Neuron (in vitro differentiated cells): ENCODE results near the gene POLR3E.
"Not testable (repeated sequence)": the region's sequence is repeated elsewhere in the genome, so short reads cannot be mapped to it uniquely, and the experiment has no call there.

Experiments
- H2AFZ ChIP-seq: one replicate; pipeline ENCODE4 v1.6.1; 2013; ENCODE audit warnings: low read depth, mild to moderate bottlenecking, inconsistent platforms, low read length, moderate library complexity
- H3K27me3 ChIP-seq: one replicate; pipeline ENCODE4 v1.6.1; 2013; ENCODE audit warnings: low read length; ENCODE audit not compliant: insufficient read depth
- H3K36me3 ChIP-seq: one replicate; pipeline ENCODE4 v1.6.1; 2013; ENCODE audit warnings: low read length; ENCODE audit not compliant: insufficient read depth
- H3K4me1 ChIP-seq: one replicate; pipeline ENCODE4 v1.6.1; 2013; ENCODE audit warnings: low read length; ENCODE audit not compliant: insufficient read depth
- H3K4me3 ChIP-seq: 2 replicates; pipeline ENCODE4 v1.5.1; 2013; ENCODE audit warnings: mild to moderate bottlenecking, low read length, moderate library complexity
- H3K9me3 ChIP-seq: one replicate; pipeline ENCODE4 v1.6.1; 2013; ENCODE audit warnings: low read length

POLR3E gene

DNA sequence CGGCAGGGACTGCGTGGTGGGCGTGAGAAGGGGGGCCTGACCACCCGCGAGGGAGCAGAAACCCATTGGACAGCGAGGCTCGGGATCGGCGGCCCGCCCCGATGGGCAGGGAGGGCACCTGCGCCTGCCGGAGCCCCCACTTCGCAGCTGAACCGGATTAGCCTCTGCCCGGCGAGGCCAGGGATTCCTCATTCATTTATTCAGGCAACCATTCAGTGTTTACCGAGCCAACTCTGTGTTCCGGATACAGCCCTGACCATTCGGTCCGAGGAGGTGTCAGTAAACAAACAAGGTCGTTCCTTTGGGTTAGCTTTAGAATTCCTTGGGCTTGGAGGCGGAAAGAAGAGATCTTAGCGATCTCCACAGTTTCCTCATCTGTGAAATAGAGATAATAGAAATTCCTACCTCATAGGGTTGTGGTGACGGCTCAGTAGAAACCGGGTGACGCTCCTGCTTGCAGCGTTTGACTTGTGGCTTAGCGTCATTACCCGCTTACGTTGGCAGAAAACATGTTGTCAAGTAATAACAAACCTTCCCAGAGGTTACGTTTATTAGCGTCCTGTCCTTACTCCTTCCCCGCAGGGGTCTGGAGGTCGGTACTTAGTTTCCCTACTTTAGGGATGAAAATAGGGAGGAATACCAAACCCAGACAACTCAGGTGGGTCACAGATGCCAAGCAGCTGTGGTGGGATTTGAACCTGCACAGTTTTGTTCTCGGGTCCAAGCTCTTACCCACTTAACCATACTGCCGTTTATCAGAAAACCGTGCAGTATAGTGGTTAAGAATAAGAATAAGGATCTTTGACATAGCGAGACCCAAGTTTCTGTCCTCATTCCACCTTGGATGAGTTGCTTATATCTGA, 893 bp downstream of the POLR3E start:
- H2AFZ ChIP-seq = peak overlapping the region; percentile 82
- peak overlapping the region; percentile 76 for H3K4me3 ChIP-seq
- H3K27me3 ChIP-seq = no peaks in the 10 kb centered on the region
- no peaks in the 10 kb centered on the region for H3K9me3 ChIP-seq
- no peaks in the 10 kb centered on the region for H3K4me1 ChIP-seq
- H3K36me3 ChIP-seq = peaks cover 10% of the 10 kb centered on the region

DNA sequence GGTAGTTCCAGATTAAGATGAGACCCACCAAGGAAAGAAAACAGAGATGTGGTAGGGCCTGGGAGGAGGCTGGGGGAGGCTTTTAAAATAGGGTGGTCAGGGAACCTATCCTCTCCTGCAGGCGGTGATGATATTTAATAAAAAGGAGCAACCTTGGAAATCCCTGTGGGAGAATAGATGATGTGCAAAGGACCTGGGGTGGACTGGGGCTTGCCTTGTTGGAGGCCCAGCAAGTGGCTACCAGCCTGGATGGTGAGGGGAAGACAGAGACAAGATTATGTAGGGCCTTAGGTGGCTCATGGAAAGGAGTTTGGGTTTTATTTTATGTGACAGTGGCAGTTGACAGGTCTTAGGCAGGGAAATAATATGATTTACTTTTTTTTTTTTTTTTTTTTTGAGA, 1.8 kb downstream of the POLR3E start:
- Histone ChIP-seq H3K27me3 (no peaks in the 10 kb centered on the region), H3K4me3 (peak overlapping the region; percentile 76), H3K36me3 (peaks cover 14% of the 10 kb centered on the region), H2AFZ (no peak overlapping the region), H3K9me3 (no peaks in the 10 kb centered on the region), H3K4me1 (no peaks in the 10 kb centered on the region)

DNA sequence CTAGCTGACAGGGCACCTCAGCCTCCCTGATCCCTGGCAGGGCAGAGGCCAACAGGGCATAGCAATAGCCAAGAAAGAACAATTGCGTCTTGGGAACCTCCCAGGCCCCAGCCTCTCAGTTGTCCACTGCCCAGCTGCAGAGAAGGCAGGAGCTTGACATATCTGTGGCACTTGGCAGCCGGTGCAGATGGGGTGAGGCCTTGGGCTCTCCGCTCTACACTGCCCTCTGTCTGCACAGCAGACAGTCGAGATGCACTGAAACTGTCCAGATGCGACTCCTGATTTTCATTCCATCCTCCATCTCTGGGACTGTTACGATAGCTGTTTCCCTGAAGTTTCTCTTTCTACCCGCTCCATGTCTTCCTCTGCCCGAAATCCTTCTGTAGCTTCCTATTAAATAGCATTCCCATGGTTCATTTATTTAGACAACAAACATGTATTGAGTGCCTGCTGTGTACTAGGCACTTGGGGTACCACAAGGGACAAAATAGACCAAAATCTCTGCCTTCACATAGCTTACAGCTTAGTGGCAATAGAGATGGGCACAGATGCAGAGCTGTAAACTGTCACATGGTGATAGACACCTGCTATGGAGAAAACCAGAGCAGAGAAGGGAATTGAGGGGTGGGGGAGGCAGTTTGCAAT, 3.3 kb downstream of the POLR3E start:
- no peaks in the 10 kb centered on the region for H3K27me3 ChIP-seq
- H3K4me1 ChIP-seq = no peaks in the 10 kb centered on the region
- peaks cover 27% of the 10 kb centered on the region for H3K36me3 ChIP-seq
- H3K9me3 ChIP-seq = no peaks in the 10 kb centered on the region
- H3K4me3 ChIP-seq = no peak overlapping the region
- H2AFZ ChIP-seq = no peak overlapping the region

DNA sequence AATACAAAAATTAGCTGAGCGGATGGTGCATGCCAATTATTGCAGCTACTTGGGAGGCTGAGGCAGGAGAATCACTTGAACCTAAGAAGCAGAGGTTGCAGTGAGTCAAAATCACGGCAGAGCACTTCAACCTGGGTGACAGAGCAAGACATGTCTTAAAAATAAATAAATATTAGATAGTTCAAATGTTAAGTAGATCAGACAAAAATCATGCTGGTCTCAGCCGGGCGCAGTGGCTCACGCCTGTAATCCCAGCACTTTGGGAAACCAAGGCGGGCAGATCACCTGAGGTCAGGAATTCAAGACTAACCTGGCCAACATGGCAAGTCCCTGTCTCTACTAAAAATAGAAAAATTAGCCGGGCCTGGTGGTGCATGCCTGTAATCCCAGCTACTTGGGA, 4.2 kb downstream of the POLR3E start:
- H3K9me3 ChIP-seq, H3K4me1 ChIP-seq, H3K4me3 ChIP-seq, H2AFZ ChIP-seq, H3K27me3 ChIP-seq: not testable (repeated sequence)
- H3K36me3 ChIP-seq = peaks cover 34% of the 10 kb centered on the region

DNA sequence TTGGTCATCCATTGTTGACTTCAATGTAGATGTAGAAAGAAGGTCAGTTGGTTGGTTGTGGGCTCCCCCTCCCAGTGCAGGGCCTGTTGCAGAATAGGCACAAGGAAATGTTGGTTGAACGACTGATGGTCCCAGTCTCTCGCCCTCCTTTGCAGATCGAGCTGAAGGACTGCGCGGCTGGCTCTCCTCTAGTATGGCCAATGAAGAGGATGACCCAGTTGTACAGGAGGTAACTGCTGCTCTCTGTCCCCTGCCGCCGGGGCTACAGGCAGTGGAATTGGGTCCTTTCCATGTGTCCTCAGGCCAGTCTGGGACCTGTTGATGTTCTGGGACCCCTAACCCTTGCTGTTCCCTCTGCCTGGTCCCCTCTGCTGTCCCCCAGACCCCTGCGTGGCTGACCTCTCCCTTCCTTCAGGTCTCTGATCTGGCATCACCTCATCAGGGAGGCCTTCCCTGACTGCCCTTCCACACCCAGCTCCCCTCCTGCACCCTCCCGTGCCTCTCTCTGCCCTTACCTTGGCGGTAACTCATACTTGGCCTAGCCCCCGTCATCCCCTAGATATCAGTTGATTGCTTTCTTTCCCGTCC, 5.7 kb downstream of the POLR3E start:
- Histone ChIP-seq H3K4me3 (no peak overlapping the region), H3K4me1 (no peaks in the 10 kb centered on the region), H3K27me3 (no peaks in the 10 kb centered on the region), H3K36me3 (peaks cover 46% of the 10 kb centered on the region), H2AFZ (no peak overlapping the region), H3K9me3 (no peaks in the 10 kb centered on the region)

DNA sequence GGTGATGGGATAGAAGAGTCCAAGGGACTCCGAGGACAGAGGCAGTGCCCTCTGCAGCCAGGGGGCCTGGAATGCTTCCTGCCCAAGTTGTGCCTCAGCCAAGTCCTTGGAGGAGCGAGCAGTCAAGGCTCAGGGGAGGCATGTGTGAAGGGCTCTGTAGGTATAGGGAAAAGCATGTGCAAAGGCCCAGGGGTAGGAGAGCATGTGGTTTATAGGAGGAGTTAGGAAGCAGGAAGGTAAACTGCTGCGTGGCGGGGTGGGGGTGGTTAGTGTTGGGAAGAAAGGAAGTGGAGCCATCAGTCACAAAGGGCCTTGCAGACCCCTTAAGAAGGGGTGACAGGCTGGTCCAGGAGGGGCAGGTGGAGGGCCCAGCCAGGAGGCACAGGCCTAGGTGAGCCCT, 7.2 kb downstream of the POLR3E start:
- no peak overlapping the region for H3K4me3 ChIP-seq
- H3K27me3 ChIP-seq = no peaks in the 10 kb centered on the region
- no peak overlapping the region for H2AFZ ChIP-seq
- no peaks in the 10 kb centered on the region for H3K4me1 ChIP-seq
- no peaks in the 10 kb centered on the region for H3K9me3 ChIP-seq
- peaks cover 58% of the 10 kb centered on the region for H3K36me3 ChIP-seq

DNA sequence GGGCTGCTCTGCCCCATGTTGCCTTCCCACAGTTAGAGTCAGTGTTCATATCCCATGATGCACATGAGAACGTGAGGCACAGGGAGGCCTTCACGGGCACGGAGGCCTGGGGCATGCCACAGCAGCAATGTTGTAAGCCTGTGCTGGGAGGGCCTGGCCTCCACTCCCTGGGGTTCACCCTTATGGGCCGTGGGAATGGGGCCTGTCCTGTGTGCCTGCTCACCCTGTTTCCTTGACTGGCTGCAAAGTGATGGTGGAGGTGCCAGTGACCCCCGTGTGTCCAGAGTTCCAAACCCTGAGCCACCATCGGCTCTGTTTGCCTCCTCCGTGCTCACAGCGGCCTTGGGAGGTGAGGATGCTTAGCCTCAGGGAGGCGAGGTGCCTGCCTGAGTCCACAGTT, 9.6 kb downstream of the POLR3E start:
- no peaks in the 10 kb centered on the region for H3K4me1 ChIP-seq
- no peak overlapping the region for H3K4me3 ChIP-seq
- H3K27me3 ChIP-seq = no peaks in the 10 kb centered on the region
- H3K9me3 ChIP-seq = no peaks in the 10 kb centered on the region
- H3K36me3 ChIP-seq = peaks cover 67% of the 10 kb centered on the region
- H2AFZ ChIP-seq = no peak overlapping the region

DNA sequence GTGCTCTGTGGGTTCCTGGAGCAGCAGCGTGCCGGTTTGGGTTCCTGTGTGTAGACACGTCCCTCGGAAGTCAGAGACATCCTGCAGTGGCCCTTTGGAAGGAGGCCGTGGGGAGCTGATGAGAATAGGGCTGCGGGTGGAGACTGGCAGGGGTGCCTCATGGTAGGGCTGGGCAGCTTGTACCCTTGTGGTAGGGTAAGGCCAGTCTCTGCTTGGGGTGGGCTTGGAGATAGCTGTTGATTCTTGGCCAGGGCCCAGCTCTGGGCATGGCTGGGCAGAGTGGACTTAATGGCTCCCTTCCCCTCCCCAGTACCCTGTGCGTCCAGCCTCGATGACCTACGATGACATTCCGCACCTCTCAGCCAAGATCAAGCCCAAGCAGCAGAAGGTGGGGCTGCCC, 10.6 kb downstream of the POLR3E start:
- H3K36me3 ChIP-seq = peaks cover 62% of the 10 kb centered on the region
- H2AFZ ChIP-seq = no peak overlapping the region
- H3K9me3 ChIP-seq = no peaks in the 10 kb centered on the region
- no peak overlapping the region for H3K4me3 ChIP-seq
- no peaks in the 10 kb centered on the region for H3K4me1 ChIP-seq
- no peaks in the 10 kb centered on the region for H3K27me3 ChIP-seq

DNA sequence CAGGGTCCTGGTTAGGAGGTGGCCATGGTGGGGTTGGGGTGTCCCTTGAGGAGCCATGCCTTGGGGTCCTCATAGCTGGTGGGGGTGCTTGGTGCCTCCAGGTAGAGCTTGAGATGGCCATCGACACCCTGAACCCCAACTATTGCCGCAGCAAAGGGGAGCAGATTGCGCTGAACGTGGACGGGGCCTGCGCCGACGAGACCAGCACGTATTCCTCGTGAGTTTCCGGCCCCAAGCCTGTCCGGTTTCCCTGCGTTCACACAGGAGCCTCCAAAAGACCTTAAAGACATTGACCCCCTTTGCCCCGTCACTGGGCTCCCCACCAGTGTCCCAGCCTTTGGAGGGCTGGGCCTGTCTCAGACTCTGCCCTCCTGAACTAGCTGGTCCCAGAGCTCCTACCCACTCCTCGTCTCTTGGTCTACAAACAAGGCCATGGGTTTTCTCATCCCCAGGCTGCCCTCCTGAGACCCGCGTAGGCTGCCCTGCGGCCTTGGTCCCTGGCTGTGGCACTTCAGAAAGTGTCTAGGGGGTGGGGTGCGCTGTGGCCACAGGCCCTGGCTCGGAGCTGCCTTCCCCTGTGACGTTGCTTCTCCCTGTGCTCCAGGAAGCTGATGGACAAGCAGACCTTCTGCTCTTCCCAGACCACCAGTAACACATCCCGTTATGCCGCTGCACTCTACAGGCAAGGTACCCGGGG, 11.8 kb downstream of the POLR3E start:
- peaks cover 67% of the 10 kb centered on the region for H3K36me3 ChIP-seq
- no peaks in the 10 kb centered on the region for H3K9me3 ChIP-seq
- no peak overlapping the region for H2AFZ ChIP-seq
- H3K27me3 ChIP-seq = no peaks in the 10 kb centered on the region
- no peak overlapping the region for H3K4me3 ChIP-seq
- no peaks in the 10 kb centered on the region for H3K4me1 ChIP-seq

DNA sequence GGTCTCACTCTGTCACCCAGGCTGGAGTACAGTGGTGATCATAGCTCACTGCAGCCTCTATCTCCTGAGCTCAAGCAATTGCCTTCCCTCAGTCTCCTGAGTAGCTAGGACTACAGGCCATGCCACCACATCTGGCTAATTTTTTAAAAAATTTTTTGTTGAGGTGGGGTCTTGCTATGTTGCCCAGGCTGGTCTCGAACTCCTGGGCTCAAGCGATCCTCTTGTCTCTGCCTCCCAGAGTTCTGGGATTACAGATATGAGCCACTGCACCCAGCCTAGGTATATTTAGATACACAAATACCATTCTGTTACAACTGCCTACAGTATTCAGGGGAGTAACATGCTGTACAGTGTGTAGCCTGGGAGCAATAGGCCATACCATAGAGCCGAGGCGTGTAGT, 14.3 kb downstream of the POLR3E start:
- Histone ChIP-seq H3K27me3 (no peaks in the 10 kb centered on the region), H3K4me1 (no peaks in the 10 kb centered on the region), H2AFZ (no peak overlapping the region), H3K9me3 (no peaks in the 10 kb centered on the region), H3K36me3 (peaks cover 67% of the 10 kb centered on the region), H3K4me3 (no peak overlapping the region)

DNA sequence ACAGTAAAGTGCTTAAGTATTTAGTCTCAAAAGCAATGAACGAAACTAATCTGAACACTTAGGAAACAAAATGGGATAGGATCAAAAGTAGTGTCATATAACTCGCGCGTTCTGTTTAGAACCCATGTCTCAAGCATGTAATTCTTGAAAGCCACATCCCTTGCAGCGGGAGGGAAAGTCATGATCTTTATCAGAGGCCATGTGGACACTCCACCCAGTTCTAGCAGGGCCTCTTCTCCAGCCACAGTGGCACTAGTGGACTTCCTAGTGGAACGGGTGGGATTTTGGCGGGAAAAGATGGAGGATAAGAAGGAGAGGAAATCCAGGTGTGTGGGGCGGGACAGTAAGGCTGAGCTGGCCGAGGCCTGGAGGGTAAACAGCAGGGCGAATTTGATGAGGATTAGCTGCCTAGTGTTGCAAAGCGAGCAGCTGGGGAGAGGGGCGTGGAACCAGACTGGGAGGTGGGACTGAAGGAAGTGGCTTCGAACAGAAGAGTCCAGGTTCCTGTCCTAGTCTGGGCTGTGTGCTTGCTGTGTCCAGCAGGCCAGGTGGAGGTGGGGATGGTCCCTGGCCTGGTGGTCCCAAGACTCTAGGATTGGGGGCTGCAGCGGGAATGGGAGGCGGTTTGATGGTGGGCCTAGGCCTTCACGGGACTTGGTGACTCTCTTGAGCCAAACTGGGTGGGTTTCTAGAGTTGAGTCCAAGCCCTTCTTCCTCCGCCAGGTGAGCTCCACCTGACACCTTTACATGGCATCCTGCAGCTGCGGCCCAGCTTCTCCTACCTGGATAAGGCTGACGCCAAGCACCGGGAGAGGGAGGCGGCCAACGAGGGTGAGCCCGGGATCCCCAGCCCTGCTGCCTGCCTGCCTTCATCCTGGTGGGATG, 15.9 kb downstream of the POLR3E start:
- H3K27me3 ChIP-seq = no peaks in the 10 kb centered on the region
- H3K9me3 ChIP-seq = no peaks in the 10 kb centered on the region
- no peak overlapping the region for H2AFZ ChIP-seq
- peaks cover 63% of the 10 kb centered on the region for H3K36me3 ChIP-seq
- no peaks in the 10 kb centered on the region for H3K4me1 ChIP-seq
- no peak overlapping the region for H3K4me3 ChIP-seq

DNA sequence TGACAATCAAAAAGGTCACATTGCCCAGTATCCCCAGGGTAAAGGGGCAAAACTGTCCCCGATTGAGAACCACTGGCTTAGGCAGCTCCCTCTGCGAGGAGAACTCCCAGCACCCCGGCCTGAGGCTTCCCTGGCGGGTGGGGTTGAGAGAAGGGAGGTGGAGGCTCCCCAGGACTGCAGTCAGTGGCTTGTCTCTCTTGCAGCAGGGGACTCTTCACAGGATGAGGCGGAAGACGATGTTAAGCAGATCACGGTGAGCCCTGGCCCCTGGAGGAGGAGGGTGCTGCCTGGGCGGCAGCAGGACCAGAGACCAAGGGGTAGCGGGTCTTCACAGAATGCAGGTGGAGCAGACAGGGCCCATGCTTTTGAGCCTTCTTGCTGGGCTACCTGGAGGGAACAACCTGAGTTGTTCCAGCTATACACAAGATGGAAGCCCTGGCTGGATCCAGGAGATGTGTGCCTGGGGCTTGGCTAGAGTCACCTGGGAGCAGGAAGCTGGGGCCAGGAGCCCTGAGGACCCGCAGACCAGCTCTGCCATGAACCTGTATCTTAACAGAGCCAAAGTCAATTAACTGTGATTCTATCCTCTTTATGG, 16.8 kb downstream of the POLR3E start:
- Histone ChIP-seq H3K9me3 (no peaks in the 10 kb centered on the region), H3K27me3 (no peaks in the 10 kb centered on the region), H3K4me3 (no peak overlapping the region), H2AFZ (no peak overlapping the region), H3K4me1 (no peaks in the 10 kb centered on the region), H3K36me3 (peaks cover 61% of the 10 kb centered on the region)
